Adipocyte (in vitro differentiated cells): Measurements from ENCODE around the gene SPATA25.

ENCODE experiments used
- DNase-seq: peaks from one replicate; pipeline ENCODE4 v3.0.0-alpha.2; 2015; ENCODE audit warnings: low read depth
- H3K27me3 ChIP-seq: replicated peaks from 2 replicates; pipeline ENCODE4 v1.7.0; 2013; ENCODE audit warnings: mild to moderate bottlenecking, low read length, moderate library complexity; ENCODE audit not compliant: control insufficient read depth, insufficient read depth
- H3K36me3 ChIP-seq: 2 replicates; pipeline ENCODE4 v1.7.0; 2013; ENCODE audit warnings: low read length, mild to moderate bottlenecking, moderate library complexity; ENCODE audit not compliant: control insufficient read depth, insufficient read depth, severe bottlenecking
- H3K4me1 ChIP-seq: 2 replicates; pipeline ENCODE4 v1.7.0; 2013; ENCODE audit warnings: mild to moderate bottlenecking, low read length, moderate library complexity; ENCODE audit not compliant: control insufficient read depth, insufficient read depth
- H3K4me3 ChIP-seq: 2 replicates; pipeline ENCODE4 v1.7.0; 2013; ENCODE audit warnings: mild to moderate bottlenecking, low read length, moderate library complexity
- H3K9ac ChIP-seq: 2 replicates; pipeline ENCODE4 v1.7.0; 2013; ENCODE audit warnings: mild to moderate bottlenecking, low read length, moderate library complexity
- H3K9me3 ChIP-seq: 2 replicates; pipeline ENCODE4 v1.7.0; 2013; ENCODE audit warnings: mild to moderate bottlenecking, low read length, moderate library complexity; ENCODE audit not compliant: control insufficient read depth

Gene SPATA25

DNA sequence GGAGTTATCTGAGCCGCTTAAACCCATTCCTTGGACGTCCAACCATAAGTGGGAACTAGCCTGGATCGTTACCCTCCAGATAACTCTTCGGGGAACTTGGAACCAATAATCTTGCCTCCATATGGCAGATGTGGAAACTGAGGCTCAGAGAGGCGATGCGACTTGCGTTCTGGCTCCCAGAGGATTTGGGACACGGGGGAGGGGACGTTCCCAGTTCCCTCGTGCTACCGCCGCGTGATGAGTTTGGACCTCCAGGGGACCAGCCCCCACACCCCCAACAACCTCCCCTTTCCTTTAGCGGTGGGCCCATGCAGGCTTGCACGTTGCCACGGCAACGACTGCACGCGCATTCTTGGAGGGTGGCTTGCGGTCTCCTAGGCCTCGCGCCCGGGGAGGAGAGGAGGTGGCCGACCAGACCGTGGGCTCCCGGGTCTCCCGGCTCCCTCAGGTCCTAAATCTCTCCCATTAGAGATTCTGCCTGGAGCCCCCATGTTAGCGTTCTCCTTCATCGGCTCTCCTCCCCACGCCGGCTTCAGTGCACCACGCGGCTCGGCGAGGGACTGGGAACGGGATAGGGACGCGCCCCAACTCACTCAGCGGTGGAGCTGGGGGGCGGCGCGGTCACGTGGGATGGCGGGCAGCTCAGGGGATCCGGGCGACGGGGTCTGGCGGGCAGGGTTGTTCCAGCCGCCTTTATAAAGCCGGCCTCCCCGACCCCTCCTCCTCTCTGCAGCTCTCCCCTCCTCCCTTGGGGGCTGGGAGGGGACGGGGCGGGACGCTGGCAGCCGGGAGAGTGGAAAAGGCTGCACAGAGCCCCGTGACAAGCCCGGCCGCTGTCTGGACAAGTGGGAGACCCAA lies 24.3 kb upstream of the SPATA25 start, which contains the start of gene PLTP:
PLTP (minus strand) TSS at position 670 of the 858 bp plus-strand sequence. CDS start 703 bp downstream, outside the sequence.
- Histone ChIP-seq H3K4me3 (peak within 1 kb of the TSS; percentile 83), H3K9ac (peak within 1 kb of the TSS; percentile 89), H3K9me3 (no peaks in the 10 kb centered on the region), H3K4me1 (peaks cover 25% of the 10 kb centered on the region), H3K36me3 (peaks cover 23% of the 10 kb centered on the region), H3K27me3 (no peaks in the 10 kb centered on the region)
- peak; percentile 66 for DNase-seq

DNA sequence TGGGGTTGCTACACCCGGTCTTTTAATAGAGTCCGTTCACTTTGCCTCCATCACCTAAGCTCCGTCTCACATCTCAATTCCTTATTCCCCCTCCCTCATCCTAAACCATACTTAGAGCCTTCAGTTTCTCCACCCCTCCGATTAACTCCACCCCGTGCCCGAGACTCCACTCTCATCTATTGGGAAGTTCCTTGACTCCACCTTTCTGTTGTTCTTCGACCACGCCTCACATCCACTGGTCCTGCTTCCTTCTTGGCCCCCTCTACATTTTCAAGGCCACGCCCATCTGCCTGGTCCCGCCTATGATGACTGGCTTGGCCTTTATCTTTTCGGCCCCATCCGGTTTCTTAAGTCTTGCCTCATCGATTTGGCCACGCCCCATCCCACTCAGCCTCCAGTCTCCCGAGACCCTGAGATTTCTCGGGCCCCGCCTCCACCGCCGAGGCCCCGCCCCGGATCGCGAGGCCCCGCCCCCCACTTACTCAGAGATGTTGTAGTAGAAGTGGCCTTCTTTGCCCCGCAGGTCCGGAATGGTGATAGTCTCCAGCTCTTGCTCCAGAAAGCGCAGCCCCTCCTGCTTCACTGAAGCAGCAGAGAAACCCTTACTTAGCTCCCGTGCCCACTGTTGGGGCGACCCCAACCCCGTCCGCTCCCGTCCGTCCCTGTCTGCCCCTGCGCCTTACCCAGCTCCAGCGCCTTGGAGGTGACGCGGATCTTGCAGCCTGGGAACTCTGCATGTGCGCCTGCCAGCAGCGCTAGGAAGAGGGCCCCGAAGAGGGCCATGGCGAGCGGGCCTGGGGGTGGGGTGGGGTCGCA lies 23.5 kb upstream of the SPATA25 start:
- Histone ChIP-seq H3K9me3 (no peaks in the 10 kb centered on the region), H3K27me3 (no peaks in the 10 kb centered on the region), H3K36me3 (peaks cover 29% of the 10 kb centered on the region), H3K9ac (peak overlapping the region; percentile 89), H3K4me1 (peaks cover 29% of the 10 kb centered on the region), H3K4me3 (peak overlapping the region; percentile 83)
- DNase-seq: peak; percentile 98

DNA sequence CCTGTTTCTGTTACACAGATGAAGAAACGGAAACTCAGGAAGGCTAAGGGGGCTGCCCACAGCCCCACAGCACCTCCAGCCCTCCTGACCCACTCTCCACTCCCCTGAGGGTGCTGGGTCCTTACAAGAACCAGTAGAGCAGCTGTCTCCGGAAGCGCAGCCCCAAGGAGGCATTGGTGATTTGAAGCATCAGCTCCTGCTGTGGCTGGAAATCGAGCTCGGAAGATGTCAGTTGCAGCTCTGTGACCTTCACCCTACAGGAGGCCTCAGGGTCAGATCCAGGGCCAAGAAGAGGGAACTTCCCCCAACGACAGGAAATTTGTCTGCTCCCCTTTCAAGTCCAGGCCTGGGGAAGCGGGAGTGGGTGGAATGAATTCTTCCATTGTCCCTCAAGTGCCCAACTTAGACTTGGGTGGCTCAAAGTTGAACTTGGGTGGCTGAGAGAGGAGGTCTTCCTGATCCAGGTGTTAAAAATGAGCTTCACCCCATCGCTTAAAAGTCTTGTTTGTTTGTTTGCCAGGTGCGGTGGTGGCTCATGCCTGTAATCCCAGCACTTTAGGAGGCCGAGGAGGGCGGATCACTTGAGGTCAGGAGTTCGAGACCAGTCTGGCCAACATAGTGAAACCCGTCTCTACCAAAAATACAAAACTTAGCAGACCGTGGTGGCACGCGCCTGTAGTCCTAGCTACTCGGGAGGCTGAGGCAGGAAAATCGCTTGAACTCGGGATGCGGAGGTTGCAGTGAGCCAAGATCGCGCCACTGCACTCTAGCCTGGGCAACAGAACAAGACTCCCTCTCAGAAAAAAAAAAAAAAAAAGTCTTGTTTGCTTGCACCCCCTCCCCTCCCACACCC lies 22.6 kb upstream of the SPATA25 start:
- H3K9ac ChIP-seq: peak overlapping the region; percentile 58
- H3K36me3 ChIP-seq: peaks cover 37% of the 10 kb centered on the region
- DNase-seq: no peak
- H3K4me3 ChIP-seq: peak overlapping the region; percentile 70
- H3K4me1 ChIP-seq: peaks cover 35% of the 10 kb centered on the region
- H3K9me3 ChIP-seq: no peaks in the 10 kb centered on the region
- no peaks in the 10 kb centered on the region for H3K27me3 ChIP-seq

DNA sequence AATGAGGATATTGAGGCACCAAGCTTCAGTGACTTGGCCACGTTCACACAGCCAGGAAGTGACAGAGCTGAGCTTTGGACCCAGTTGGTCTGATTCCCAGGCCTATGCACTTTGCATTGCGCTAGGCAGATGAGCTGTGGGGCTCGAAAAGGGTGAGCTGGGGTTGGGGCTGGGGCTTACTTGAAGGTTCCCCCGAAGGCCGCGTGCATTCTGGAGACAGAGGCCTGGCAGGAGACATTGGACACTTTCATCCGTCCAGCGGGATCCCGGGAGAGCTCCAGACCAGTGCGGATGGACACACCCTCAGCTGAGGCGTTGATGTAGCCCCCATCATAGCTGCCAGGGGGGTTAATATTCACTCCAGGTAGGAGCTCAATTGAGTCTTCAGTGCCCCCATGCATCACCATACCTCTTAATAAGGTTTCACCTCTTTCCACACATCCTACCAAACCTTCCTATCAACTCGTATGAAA lies 21.9 kb upstream of the SPATA25 start:
- peak overlapping the region; percentile 58 for H3K9ac ChIP-seq
- DNase-seq: no peak
- H3K9me3 ChIP-seq: no peaks in the 10 kb centered on the region
- peaks cover 35% of the 10 kb centered on the region for H3K4me1 ChIP-seq
- H3K4me3 ChIP-seq: peak overlapping the region; percentile 70
- H3K36me3 ChIP-seq: peaks cover 44% of the 10 kb centered on the region
- no peaks in the 10 kb centered on the region for H3K27me3 ChIP-seq

DNA sequence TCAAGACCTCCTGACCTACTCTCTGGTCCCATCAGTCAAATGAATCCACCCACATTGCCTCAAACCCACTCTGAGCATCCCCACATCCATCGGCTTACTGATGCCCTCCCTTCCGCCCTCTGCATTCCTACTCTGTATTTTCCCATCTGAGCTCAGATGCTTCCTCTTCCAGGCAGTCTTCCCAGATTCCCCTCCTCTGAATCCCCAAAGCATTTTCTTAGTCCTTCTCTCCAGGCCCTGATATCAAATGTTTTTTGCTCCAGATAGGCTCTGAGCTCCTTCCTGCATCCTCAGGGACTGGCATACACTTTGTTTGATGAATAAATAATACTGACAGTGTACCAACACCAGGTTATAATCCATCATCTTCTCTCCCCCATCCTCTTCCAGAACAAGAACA lies 20.7 kb upstream of the SPATA25 start:
- DNase-seq: no peak
- Histone ChIP-seq H3K27me3 (no peaks in the 10 kb centered on the region), H3K4me3 (no peak overlapping the region), H3K9ac (no peak overlapping the region), H3K36me3 (peaks cover 56% of the 10 kb centered on the region), H3K9me3 (no peaks in the 10 kb centered on the region), H3K4me1 (peaks cover 35% of the 10 kb centered on the region)

DNA sequence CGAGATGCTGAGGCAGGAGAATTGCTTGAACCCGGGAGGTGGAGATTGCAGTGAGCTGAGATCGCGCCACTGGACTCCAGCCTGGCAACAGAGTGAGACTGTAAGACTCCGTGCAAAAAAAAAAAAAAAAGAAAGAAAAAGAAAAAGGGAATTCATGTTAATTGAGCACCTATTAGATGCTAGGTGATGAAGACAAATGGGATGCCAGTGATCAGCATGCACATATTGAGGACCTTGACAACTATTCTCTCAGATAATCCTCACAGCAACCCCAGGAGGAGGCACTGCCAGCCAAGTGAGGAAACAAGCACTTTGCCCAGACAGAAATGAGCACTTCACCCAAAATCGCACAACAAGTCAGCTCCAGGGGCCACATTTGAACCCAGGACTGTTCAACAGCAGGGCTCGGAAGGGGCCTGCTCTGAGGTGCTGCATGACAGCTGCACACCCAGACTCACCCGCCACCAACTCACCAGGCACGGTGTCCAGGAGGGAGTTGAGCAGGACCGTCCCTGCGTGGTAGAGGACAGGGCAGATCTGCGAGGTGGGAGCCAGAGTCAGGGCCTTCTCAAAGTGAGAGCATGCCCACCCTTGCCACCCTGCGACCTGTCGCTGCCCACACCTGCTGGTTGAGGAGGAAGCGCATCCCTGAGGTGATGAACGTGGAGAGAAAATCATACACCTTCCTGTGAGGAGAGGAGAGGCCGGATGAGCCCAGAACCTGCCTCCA lies 20.0 kb upstream of the SPATA25 start:
- Histone ChIP-seq H3K36me3 (peaks cover 63% of the 10 kb centered on the region), H3K27me3 (no peaks in the 10 kb centered on the region), H3K9me3 (no peaks in the 10 kb centered on the region), H3K9ac (no peak overlapping the region), H3K4me1 (peaks cover 33% of the 10 kb centered on the region), H3K4me3 (no peak overlapping the region)
- DNase-seq: no peak

DNA sequence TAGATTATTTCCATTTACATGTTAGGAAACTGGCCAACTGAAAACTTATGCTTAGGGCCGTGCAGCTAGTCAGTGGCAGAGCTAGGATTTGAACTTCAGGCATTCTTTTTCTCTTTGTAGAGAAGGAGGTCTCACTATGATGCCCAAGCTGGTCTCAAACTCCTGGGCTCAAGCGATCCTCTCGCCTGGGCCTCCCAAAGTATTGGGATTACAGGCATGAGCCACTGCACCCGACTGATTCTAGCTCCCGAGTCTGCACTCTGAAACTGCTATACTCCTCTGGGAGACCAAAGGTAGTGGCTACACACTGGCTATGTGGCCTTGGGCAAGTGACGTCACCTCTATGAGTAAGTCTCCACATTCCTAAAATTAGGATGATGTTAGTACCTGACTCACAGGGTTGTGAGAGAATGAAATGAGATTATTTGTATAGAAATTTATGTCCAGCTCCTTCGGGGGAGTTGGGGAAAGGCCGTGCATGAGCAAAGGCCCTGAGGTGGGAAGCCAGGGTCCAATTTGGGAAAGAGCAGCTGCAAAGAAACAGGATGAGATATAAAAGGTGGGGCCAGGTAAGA lies 18.2 kb upstream of the SPATA25 start:
- peaks cover 79% of the 10 kb centered on the region for H3K36me3 ChIP-seq
- no peaks in the 10 kb centered on the region for H3K27me3 ChIP-seq

DNA sequence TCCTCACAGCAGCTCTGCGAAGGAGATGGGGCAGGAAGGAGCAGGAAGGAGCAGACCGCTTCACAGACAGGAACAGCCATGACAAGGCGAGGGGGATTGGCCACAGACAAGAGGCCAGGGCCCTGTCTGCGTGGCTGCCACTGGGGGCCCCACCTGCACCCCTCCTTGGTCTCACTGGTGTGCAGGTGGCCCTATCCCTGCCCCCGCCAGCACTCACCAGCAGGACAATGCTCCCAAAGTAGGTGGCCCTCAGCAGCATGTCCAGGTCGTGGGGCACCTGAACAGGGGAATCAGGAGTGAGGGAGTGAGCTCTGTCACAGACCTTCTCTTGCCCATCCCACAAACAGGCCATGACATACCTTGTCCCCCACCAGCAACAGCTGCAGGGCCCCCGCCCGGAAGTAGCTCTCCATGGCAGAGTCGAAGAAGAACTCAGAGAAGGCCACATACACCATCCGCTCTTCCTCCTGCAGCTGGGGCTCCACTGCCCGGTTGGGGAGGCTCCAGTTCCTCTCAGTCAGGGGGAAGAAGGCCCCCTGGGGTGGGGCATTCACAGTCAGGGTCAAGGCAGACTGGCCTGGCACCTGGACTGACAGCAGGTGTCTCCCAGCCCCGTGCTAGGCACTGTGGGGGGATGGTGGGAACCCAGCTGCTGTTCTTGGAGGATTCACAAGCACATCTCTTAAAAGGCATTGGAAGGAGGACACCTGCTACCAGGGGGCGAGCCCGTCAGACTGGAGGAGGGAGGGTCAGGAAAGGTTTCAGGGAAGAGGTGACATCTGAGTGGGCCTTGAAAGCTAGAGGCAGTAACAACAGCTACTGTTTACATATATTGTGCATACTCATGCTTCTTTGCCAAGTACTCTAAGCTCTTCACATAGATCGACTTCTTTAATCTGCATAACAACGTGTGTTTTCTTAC lies 17.4 kb upstream of the SPATA25 start:
- H3K27me3 ChIP-seq: no peaks in the 10 kb centered on the region
- H3K9me3 ChIP-seq: no peaks in the 10 kb centered on the region
- peaks cover 84% of the 10 kb centered on the region for H3K36me3 ChIP-seq
- no peak overlapping the region for H3K4me3 ChIP-seq
- H3K9ac ChIP-seq: no peak overlapping the region
- DNase-seq: no peak
- H3K4me1 ChIP-seq: peaks cover 18% of the 10 kb centered on the region

More for the DNA sequence above, 18.2 kb upstream of the SPATA25 start:
- H3K9ac ChIP-seq: peak overlapping the region; percentile 21
- H3K9me3 ChIP-seq: no peaks in the 10 kb centered on the region
- peaks cover 21% of the 10 kb centered on the region for H3K4me1 ChIP-seq
- no peak overlapping the region for H3K4me3 ChIP-seq
- DNase-seq: peak; percentile 52

DNA sequence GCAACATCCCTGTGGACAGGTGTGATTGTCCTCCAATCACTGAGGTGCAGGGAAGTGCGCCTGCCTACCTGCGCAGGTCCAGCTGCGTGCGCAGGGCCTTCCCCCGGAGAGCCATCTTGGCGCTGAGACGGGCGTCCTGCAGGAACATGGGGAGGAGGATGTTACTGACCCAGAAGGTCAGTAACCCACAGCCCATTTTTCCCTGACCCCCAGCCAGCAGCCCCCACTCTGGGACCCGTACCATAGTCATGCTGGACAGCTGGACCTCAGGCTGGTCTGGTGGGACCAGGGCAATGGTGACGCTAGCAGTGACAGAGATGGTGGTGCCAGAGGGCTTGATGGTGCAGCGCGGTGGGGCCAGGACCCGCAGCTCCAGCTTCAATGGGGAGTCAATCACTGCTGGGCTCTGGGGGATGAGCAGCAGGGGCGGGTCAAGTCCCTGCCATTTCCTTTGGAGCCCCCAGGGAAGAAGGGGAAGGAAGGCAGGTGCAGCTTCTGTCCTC lies 14.8 kb upstream of the SPATA25 start:
- Histone ChIP-seq H3K9ac (no peak overlapping the region), H3K36me3 (peaks cover 92% of the 10 kb centered on the region), H3K4me1 (peaks cover 9% of the 10 kb centered on the region), H3K9me3 (no peaks in the 10 kb centered on the region), H3K4me3 (no peak overlapping the region), H3K27me3 (no peaks in the 10 kb centered on the region)
- DNase-seq: no peak
